NCI-H460 (cell line): ENCODE data around the gene ISL2. TPM values are rescaled to one million over a fixed set of nuclear protein-coding genes. Genes with fewer than 3 reads are reported as not detected.
"Not testable (repeated sequence)": the region's sequence is repeated elsewhere in the genome, so short reads cannot be mapped to it uniquely, and the experiment has no call there.

ENCODE experiments used
- DNase-seq: peaks from one replicate; pipeline ENCODE4 v3.0.0-alpha.2; 2016; ENCODE audit warnings: low read depth; ENCODE audit errors: extremely low read depth
- polyA plus RNA-seq: library from polyadenylated mRNA; depleted of rRNA; stranded (reverse); fragments of >200 nt; gene quantifications from 2 replicates; pipeline ENCODE4 v1.2.3, GENCODE V29; 2014; cell fraction: nucleus; rRNA removed
- total RNA-seq: library from RNA; depleted of rRNA; stranded (reverse); fragments of >200 nt; shearing (Covaris generic); gene quantifications from 2 replicates; pipeline ENCODE4 v1.2.3, GENCODE V29; 2014; rRNA removed

Gene ISL2
- 6.2 and 6.8 TPM in 2 replicates for total RNA-seq
- polyA plus RNA-seq: 9.6 and 13.8 TPM in 2 replicates

DNA sequence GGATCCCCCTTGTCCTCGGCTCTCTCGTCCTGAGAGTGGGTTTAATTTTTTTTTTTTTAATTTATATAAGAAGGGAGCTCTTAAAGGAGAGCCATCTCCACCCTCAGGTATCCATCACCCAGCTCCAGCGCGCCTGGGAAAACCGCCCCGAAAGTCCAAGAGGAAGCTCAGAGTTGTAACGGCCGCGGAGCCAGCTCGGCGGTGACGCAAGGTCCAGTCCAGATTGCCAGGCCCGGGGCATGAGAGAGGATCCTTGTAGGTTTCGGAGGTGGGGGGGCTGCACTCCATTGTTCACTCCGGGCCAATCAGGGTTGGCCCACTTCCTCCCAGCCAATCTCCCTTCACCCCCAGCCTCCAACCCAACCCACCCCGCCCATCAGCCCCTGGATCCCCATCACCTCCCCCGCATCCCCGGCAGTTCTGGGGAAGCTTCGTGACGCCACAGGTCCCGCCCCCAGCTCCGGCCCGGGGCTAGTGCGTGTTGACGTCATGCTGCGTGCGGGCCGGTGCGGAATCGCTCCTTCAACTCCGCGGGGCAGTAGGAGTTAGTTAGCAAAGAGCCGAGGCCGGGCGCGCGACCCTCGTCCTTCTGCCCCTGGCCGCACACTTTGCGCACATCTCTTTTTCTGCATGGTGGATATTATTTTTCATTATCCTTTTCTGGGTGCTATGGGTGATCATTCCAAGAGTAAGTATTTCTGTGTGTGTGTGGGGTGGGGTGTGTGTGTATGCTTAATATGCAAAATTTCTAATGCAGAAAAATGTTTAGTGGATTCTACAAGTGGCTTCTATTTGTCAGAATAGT, at the start of gene ISL2:
TSS of gene ISL2 (plus strand) at position 520 of the 805 bp plus-strand sequence. CDS start at position 631, 111 bp downstream.
- DNase-seq: peak; percentile 97

DNA sequence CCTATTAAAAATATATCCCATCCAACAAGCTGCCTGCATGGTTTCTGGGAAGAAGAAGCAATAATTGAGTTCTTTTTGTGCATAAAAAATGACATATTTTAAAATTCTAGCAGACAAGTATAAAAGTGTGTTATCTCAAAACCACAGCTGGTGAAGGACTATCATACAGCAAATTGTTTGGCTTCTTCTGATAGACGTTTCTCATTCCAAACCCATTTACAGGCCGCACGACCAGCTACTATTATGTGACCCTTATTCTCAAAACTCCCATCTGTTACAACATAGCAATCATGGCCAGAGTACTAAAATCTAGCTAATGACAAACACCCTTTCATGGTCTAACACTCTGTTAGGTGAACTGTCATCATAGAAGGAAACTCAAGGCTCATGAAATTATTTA, 47.0 kb upstream of the ISL2 start:
- no peak for DNase-seq

DNA sequence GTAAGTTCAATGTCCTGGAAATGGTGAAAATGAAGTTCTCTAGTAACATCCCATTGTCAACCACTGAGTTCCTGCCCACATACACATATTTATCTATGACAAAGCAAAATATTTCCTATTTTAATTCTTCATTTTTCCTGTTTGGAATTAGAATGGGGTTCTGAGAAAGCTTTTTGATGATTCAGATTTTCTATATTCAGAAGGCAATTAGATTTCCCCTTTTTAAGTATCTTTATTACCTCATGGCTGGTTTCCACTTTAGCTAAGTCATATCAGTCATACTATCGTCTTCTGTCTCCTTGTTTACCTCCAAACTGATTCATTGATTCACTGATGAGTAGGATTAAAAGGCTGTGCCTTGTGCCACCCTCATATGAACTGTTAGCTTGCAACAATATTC, 43.2 kb upstream of the ISL2 start:
- no peak for DNase-seq

DNA sequence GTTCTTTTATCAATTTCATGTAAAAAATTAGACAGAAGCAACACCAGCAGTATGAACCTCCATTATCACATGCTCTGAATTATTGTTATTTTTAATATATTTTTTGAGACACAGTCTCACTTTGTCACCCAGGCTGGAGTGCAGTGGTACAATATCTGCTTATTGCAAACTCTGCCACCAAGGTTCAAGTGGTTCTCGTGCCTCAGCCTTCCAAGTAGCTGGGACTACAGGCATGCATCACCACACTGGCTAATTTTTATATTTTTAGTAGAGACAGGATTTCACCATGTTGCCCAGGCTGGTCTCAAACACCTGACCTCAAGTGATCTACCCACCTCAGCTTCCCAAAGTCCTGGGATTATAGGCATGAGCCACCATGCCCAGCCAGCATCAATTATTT, 42.1 kb upstream of the ISL2 start:
- not testable (repeated sequence) for DNase-seq

DNA sequence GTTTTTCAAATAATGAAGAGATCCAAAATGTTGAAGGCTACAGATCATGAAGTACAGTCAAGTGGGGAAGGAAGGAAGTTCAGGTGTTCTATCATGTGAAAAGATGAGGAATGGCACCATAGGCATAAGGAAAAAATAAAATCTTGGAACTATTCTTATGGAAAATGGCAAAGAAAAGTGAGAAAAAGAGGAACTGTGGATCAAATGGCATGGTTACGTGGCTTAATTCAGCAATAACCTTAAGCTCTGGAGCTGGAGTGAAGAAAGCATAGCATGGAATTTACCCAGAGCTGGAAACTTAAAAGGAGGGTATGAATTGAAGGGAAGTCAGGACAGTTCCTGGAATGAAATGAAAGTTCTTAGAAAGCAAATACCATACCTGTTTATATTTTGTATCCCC, 39.7 kb upstream of the ISL2 start:
- no peak for DNase-seq

GRCh38 chr15:76297951-76298350, 38.6 kb upstream of the ISL2 start:
- DNase-seq: not testable (repeated sequence)

- no peak for DNase-seq
Observed at GRCh38 chr15:76298986-76299385, 37.6 kb upstream of the ISL2 start.

DNA sequence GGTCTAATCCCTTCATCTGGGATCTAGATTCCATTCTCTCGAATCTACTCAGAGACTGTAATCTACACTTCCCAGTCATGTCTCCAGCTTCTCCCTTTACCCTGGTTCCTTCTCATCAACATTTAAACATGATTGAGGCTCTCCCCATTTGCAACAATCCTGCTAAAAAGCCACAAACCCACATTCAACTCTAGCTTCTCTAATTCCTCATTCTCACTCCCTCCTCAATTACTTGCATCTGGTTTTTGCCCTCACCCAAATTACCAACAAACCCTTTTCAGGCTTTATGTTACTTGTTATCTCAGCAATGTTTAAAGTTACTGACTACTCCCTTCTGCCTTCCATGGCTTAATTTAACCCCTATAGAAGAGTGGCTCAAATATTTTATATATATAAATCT, 36.8 kb upstream of the ISL2 start:
- DNase-seq: no peak

DNA sequence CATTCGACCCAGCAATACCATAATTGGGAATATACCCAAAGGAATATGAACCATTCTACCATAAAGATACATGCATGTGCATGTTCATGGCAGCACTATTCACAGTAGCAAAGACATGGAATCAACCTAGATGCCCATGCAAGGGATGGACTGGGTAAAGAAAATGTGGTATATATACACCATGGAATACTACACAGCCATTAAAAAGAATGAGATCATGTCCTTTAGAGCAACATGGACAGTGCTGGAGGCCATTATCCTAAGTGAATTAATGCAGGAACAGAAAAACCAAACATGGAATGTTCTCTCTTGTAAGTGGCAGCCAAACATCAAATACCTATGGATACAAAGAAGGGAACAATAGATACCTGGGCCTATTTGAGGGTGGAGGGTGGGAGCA, 32.7 kb upstream of the ISL2 start:
- DNase-seq: no peak

DNA sequence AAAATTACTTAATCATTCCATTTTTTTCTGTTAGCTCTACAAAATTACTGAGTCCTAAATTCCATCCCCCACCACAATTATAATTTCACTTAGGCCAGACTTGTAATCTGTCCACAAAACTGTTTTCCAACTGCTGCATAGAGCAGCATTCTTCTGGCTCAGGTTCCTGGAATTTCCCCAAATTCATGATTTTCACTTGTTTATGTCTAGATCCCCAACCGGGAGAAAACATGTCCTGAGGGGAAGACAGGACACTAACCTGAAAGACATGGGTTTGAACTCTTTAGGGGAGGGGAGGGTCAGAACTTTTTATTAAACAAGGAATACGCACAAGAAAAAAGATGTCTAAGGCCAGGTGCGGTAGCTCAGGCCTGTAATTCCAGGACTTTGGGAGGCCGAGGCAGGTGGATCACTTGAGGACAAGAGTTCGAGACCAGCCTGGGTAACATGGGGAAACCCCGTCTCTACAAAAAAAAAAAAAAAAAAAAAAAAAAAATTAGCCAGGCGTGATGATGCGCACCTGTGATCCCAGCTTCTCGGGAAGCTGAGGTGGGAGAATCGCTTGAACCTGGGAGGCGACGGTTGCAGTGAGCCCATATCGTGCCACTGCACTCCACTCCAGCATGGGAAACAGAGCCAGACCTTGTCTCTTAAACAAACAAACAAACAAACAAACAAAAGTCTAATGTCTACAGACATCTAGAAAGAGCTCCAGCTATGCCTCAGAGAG, 26.8 kb upstream of the ISL2 start:
- no peak for DNase-seq

- DNase-seq: no peak
Observed at GRCh38 chr15:76310475-76311099, 26.0 kb upstream of the ISL2 start.

GRCh38 chr15:76311100-76311953, 25.2 kb upstream of the ISL2 start, which contains the start of gene ETFA:
Gene ETFA, minus strand, starts transcription at chr15:76311469. Its CDS starts 81 bp downstream, at chr15:76311388.
- peak; percentile 97 for DNase-seq

- peak; percentile 86 for DNase-seq
Observed at GRCh38 chr15:76312540-76313174, 23.9 kb upstream of the ISL2 start.

DNA sequence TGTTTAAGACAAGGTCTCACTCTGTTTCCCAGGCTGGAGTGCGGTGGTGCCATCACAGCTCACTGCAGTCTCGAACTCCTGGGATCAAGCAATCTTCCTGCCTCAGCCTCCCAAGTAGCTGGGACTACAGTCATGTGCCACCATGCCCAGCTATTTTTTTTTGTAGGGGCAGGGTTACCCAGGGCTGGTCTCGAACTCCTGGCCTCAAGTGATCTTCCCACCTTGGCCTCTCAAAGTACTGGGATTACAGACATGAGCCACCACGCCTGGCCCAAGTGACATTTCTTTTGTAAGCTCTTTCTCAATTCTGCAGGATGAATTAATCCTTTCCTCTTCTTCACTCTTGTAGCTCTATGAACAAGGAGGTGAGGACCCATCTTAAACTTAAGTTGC, 23.4 kb upstream of the ISL2 start:
- DNase-seq: not testable (repeated sequence)

DNA sequence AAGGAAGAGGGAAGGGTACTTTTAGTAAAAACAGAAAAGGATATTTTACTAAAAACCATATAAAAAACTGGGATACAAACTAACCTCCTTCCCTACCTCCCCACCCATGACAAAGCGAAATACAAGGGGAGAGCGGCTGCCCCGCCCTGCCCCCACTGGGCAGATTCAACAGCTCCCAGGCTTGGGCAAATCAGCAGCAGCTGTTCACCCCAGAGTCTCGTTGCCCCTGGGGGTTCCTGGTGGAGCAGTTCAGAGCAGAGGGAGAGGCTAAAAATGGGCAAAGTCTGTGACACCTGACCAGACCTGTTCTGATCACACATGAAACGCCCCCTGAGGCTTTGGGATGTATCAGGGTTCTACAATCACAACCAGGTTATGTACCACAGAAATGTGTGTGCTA, 22.8 kb upstream of the ISL2 start:
- no peak for DNase-seq

DNA sequence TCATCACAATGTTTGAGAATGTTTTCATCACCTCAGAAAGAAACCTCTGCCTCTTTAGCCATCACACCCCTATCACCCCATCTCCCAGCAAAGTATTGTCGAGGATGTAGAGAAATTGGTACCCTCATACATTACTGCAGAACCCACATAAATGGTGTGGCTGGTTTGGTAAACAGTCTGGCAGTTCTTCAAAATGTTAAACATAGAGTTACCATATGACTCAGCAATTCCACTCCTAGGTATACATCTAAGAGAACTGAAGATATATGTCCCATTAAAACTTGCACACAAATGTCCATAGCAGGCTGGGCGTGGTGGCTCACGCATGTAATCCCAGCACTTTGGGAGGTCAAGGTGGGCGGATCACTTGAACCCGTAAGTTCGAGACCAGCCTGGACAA, 16.6 kb upstream of the ISL2 start:
- DNase-seq: no peak

GRCh38 chr15:76321171-76321570, 15.4 kb upstream of the ISL2 start:
- no peak for DNase-seq

- DNase-seq: no peak
Observed at GRCh38 chr15:76321602-76322001, 15.0 kb upstream of the ISL2 start.

GRCh38 chr15:76324066-76324465, 12.5 kb upstream of the ISL2 start:
- no peak for DNase-seq

DNA sequence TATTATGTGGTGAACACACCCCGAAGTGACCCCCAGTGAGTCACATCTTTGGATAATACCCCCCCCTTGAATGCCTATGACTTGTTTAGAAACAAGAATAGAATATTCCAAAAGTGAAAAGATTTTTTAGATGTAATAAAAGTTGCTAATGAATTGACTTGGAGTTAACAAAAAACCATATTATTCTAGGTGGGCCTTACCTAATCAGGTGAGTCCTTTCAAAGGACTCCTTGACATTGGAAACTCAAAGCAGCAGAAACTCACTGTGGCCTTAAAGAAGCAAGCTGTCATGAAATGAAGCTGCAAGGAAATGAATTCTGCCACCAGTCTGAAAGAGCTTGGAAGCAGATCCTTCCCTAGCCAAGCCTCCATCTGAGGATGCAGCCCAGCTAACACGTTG, 10.9 kb upstream of the ISL2 start:
- no peak for DNase-seq
